Suprapubic skin (tissue), 4 donors: ENCODE measurements around the gene SPIRE2. TPM values are rescaled to one million over a fixed set of nuclear protein-coding genes. Genes with fewer than 3 reads are reported as not detected.

ENCODE experiments used
- DNase-seq, 2 donors: peaks; one replicate each; pipeline ENCODE4 v3.0.0-alpha.2; 2019; ENCODE audit warnings: low spot score in 2 of 2
- H3K27ac ChIP-seq: fragments of 200-600 bp; sonication (generic); one replicate; pipeline ENCODE4 v1.5.1; 2019
- H3K27me3 ChIP-seq: fragments of 200-600 bp; sonication (generic); one replicate; pipeline ENCODE4 v1.5.1; 2019
- H3K36me3 ChIP-seq: fragments of 200-600 bp; sonication (generic); one replicate; pipeline ENCODE4 v1.5.1; 2019
- H3K4me1 ChIP-seq: fragments of 200-600 bp; sonication (generic); one replicate; pipeline ENCODE4 v1.5.1; 2019
- H3K4me3 ChIP-seq: fragments of 200-600 bp; sonication (generic); one replicate; pipeline ENCODE4 v1.5.1; 2019; ENCODE audit warnings: mild to moderate bottlenecking
- H3K9me3 ChIP-seq: fragments of 200-600 bp; sonication (generic); one replicate; pipeline ENCODE4 v1.5.1; 2019
- EP300 ChIP-seq: sonication (generic); formaldehyde crosslinking; IDR thresholded peaks from one replicate; pipeline ENCODE4 v1.6.1; 2017; ENCODE audit warnings: antibody characterized with exemption
- POLR2A ChIP-seq, 2 donors: fragments of 450-650 bp; IDR thresholded peaks; one replicate each; pipeline ENCODE4 v1.6.1; 2017; ENCODE audit warnings: antibody characterized with exemption in 2 of 2, mild to moderate bottlenecking in 2 of 2, moderate library complexity in 2 of 2
- POLR2AphosphoS5 ChIP-seq, 3 donors: sonication (generic); formaldehyde crosslinking; IDR thresholded peaks; one replicate each; pipeline ENCODE4 v1.6.1; 2017; ENCODE audit warnings: antibody characterized with exemption in 3 of 3
- WGBS: methylation state at CpG from one replicate; pipeline ENCODE4 v1.1.5; 2018; 5-methylcytosine and 5-hydroxymethylcytosine counted together
- total RNA-seq, 4 donors: library from RNA; depleted of rRNA; stranded (reverse); fragments of >200 nt; gene quantifications; one replicate each; pipeline ENCODE4 v1.1.0, GENCODE V29; 2016
- TF ChIP-seq, protein P1 (sequence below), 2 donors: fragments of 200-600 bp in 1 of 2; fragments of 450-650 bp in 1 of 2; sonication (generic) in 1 of 2; IDR thresholded peaks; one replicate each; pipeline ENCODE4 v1.5.1; 2016 to 2019; ENCODE audit warnings: antibody characterized with exemption in 2 of 2, mild to moderate bottlenecking in 1 of 2, moderate library complexity in 1 of 2

Gene SPIRE2
- total RNA-seq, 4 donors from 2014 or later: 4.5 to 6.6 (median 5.5) TPM

DNA sequence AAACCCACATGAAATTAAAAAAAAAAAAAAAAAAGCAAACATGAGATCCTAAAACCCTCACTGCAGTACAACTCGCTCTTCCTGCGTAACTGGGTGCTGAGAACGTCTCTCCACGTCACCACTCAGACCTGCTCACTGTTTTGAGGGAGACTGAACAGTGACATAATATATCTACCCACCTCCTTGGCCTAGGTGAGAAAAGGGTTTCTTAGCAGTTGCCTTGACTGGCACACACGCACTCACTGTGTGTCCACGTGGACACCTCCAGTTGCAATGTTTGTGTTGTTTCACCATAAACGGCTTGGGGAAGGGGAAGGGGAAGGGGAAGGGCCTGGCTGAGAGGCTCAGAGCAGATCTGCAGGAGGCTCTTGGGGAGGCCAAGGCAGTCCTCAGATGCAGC lies 43.9 kb upstream of the SPIRE2 start:
- no peaks in the 10 kb centered on the region for H3K36me3 ChIP-seq
- no peaks in the 10 kb centered on the region for H3K27me3 ChIP-seq
- H3K27ac ChIP-seq: no peak overlapping the region
- H3K9me3 ChIP-seq: no peaks in the 10 kb centered on the region
- no peak overlapping the region for H3K4me3 ChIP-seq
- no peak for DNase-seq
- 94% methylated on average over 7 of the region's 7 CpGs for WGBS
- H3K4me1 ChIP-seq: no peaks in the 10 kb centered on the region
- TF ChIP-seq, protein P1, sequence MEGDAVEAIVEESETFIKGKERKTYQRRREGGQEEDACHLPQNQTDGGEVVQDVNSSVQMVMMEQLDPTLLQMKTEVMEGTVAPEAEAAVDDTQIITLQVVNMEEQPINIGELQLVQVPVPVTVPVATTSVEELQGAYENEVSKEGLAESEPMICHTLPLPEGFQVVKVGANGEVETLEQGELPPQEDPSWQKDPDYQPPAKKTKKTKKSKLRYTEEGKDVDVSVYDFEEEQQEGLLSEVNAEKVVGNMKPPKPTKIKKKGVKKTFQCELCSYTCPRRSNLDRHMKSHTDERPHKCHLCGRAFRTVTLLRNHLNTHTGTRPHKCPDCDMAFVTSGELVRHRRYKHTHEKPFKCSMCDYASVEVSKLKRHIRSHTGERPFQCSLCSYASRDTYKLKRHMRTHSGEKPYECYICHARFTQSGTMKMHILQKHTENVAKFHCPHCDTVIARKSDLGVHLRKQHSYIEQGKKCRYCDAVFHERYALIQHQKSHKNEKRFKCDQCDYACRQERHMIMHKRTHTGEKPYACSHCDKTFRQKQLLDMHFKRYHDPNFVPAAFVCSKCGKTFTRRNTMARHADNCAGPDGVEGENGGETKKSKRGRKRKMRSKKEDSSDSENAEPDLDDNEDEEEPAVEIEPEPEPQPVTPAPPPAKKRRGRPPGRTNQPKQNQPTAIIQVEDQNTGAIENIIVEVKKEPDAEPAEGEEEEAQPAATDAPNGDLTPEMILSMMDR (IDR thresholded peaks at IDR 0.05): no peak
- no peak for TF ChIP-seq POLR2A (IDR thresholded peaks at IDR 0.05)
- TF ChIP-seq EP300: no peak
- no peak for TF ChIP-seq POLR2AphosphoS5 (IDR thresholded peaks at IDR 0.05)

DNA sequence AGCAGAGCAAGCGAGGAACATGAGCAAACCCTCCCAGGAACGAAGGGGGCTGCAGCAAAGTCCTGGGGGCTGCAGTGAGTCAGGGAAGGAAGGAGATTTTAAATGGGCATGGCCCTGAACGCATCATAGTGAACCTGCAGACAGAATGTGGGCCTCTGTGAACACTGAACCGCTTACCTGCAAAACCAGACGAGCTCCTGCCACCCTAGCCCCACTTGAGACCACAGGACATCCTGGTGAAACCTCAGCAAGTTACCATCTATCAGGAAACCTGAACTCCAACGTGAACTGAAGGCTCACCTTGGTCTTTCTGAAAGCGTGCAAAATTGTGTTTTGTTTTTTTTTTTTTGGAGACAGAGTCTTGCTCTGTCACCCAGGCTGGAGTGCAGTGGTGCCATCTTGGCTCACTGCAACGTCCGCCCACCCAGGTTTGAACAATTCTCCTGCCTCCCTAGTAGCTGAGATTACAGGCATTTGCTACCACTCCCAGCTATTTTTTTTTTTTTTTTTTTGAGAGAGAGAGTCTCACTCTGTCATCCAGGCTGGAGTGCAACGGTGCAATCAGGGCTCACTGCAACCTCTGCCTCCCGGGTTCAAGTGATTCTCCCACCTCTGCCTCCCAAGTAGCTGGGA lies 42.6 kb upstream of the SPIRE2 start:
- 91% methylated on average over 11 of the region's 11 CpGs for WGBS
- Histone ChIP-seq H3K4me1 (no peaks in the 10 kb centered on the region), H3K27me3 (no peaks in the 10 kb centered on the region), H3K27ac (no peak overlapping the region), H3K36me3 (no peaks in the 10 kb centered on the region), H3K9me3 (no peaks in the 10 kb centered on the region), H3K4me3 (no peak overlapping the region)
- TF ChIP-seq POLR2A (IDR thresholded peaks at IDR 0.05): no peak
- TF ChIP-seq EP300: no peak
- TF ChIP-seq, protein P1 (IDR thresholded peaks at IDR 0.05): no peak
- TF ChIP-seq POLR2AphosphoS5 (IDR thresholded peaks at IDR 0.05): no peak
- DNase-seq: no peak

DNA sequence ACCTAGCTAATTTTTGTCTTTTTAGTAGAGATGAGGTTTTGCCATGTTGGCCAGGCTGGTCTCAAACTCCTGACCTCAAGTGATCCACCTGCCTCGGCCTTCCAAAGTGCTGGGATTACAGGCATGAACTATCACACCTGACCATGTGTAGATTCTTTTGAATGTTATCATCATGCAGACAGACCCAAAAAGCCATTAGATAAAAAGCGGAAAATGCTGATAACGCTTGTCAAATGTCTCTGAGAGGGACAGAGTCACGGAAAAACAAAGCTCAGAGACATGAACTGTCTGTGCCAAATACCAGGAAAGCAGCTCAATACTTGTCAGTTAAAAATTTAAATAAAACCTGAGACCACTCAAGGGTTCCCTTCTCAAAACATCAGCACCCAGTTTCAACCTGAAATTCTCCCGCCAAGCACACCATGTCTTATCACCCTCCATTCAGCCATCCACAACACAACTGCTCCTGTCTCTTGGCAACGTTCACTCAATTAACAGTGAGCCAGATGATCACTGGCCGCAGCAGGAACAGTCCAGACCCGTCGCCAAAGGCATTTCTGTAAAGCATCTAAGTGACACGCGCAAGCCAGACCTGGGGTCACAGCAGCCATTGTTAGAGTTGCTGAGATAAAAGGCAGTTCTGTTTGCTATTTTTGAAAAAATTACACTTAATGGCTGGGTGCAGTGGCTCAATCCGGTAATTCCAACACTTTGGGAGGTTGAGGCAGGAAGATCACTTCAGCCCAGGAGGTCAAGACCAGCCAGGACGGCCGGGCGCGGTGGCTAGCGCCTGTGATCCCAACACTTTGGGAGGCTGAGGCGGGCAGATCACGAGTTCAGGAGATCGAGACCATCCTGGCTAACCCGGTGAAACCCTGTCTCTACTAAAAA lies 41.6 kb upstream of the SPIRE2 start:
- no peaks in the 10 kb centered on the region for H3K4me1 ChIP-seq
- 96% methylated on average over 21 of the region's 21 CpGs for whole genome bisulfite sequencing
- TF ChIP-seq, protein P1 (IDR thresholded peaks at IDR 0.05): no peak
- TF ChIP-seq POLR2A (IDR thresholded peaks at IDR 0.05) (no peak), EP300 (no peak), POLR2AphosphoS5 (IDR thresholded peaks at IDR 0.05) (no peak)
- no peak overlapping the region for H3K27ac ChIP-seq
- no peak overlapping the region for H3K4me3 ChIP-seq
- no peaks in the 10 kb centered on the region for H3K36me3 ChIP-seq
- no peaks in the 10 kb centered on the region for H3K27me3 ChIP-seq
- H3K9me3 ChIP-seq: no peaks in the 10 kb centered on the region
- no peak for DNase-seq

DNA sequence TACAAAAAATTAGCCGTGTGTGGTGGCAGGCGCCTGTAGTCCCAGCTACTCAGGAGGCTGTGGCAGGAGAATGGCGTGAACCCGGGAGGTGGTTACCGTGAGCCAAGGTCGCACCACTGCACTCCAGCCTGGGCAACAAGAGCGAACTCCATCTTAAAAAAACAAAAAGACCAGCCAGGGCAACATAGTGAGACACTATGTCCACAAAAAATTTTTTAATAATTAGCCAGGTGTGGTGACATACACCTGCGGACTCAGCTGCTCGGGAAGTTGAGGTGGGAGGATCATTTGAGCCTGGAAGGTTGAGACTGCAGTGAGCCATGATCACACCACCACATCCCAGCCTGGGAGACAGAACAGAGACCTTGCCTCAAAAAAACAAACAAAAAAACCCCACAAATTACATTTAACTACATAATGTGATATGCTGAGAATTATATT lies 40.9 kb upstream of the SPIRE2 start:
- Histone ChIP-seq H3K4me1 (no peaks in the 10 kb centered on the region), H3K9me3 (no peaks in the 10 kb centered on the region), H3K4me3 (no peak overlapping the region), H3K27me3 (no peaks in the 10 kb centered on the region), H3K27ac (no peak overlapping the region), H3K36me3 (no peaks in the 10 kb centered on the region)
- 97% methylated on average over 9 of the region's 9 CpGs for WGBS
- no peak for TF ChIP-seq POLR2A (IDR thresholded peaks at IDR 0.05)
- TF ChIP-seq POLR2AphosphoS5 (IDR thresholded peaks at IDR 0.05): no peak
- TF ChIP-seq, protein P1 (IDR thresholded peaks at IDR 0.05): no peak
- no peak for TF ChIP-seq EP300
- DNase-seq: no peak
